ACC112 (cell line): ENCODE data around the gene CRX.
"Not testable (repeated sequence)": the region's sequence is repeated elsewhere in the genome, so short reads cannot be mapped to it uniquely, and the experiment has no call there.

Experiments
- H2AFZ ChIP-seq: fragments of 200-600 bp; sonication (generic); one replicate; pipeline ENCODE4 v1.6.0; 2017; ENCODE audit warnings: antibody characterized with exemption, low read length; ENCODE audit not compliant: unreplicated experiment
- H3K27ac ChIP-seq: fragments of 200-600 bp; sonication (generic); 2 replicates; pipeline ENCODE4 v1.5.1; 2014; ENCODE audit warnings: low read depth, mild to moderate bottlenecking, antibody characterized with exemption, low read length, moderate library complexity
- H3K27me3 ChIP-seq: fragments of 200-600 bp; sonication (generic); 2 replicates; pipeline ENCODE4 v1.6.1; 2014; ENCODE audit warnings: mild to moderate bottlenecking, antibody characterized with exemption, low read length, moderate library complexity, mixed read lengths; ENCODE audit not compliant: insufficient read depth
- H3K36me3 ChIP-seq: fragments of 200-600 bp; sonication (generic); 2 replicates; pipeline ENCODE4 v1.6.1; 2016; ENCODE audit warnings: mild to moderate bottlenecking, antibody characterized with exemption, low read length, moderate library complexity, mixed read lengths; ENCODE audit not compliant: insufficient read depth
- H3K4me1 ChIP-seq: fragments of 200-600 bp; sonication (generic); one replicate; pipeline ENCODE4 v1.6.1; 2016; ENCODE audit warnings: low read length, mixed read lengths; ENCODE audit not compliant: insufficient read depth, unreplicated experiment, control insufficient read depth
- H3K4me3 ChIP-seq: fragments of 200-600 bp; sonication (generic); 2 replicates; pipeline ENCODE4 v1.5.1; 2014; ENCODE audit warnings: mild to moderate bottlenecking, low read depth, low read length
- H3K79me2 ChIP-seq: fragments of 200-600 bp; sonication (generic); one replicate; pipeline ENCODE4 v1.6.0; 2016; ENCODE audit warnings: low read length; ENCODE audit not compliant: control insufficient read depth, unreplicated experiment, insufficient read depth

CRX gene

GRCh38 chr19:47789811-47790210, 31.9 kb upstream of the CRX start:
- H3K4me3 ChIP-seq, H3K36me3 ChIP-seq, H3K27ac ChIP-seq, H2AFZ ChIP-seq, H3K4me1 ChIP-seq, H3K79me2 ChIP-seq, H3K27me3 ChIP-seq: not testable (repeated sequence)

- Histone ChIP-seq H3K4me1 (no peaks in the 10 kb centered on the region), H3K27ac (no peak overlapping the region), H3K36me3 (no peaks in the 10 kb centered on the region), H2AFZ (no peak overlapping the region), H3K27me3 (no peaks in the 10 kb centered on the region), H3K79me2 (no peaks in the 10 kb centered on the region), H3K4me3 (no peak overlapping the region)
Measured at GRCh38 chr19:47790398-47790814, 31.3 kb upstream of the CRX start.

GRCh38 chr19:47792616-47793015, 29.1 kb upstream of the CRX start:
- no peaks in the 10 kb centered on the region for H3K36me3 ChIP-seq
- no peaks in the 10 kb centered on the region for H3K27me3 ChIP-seq
- no peak overlapping the region for H2AFZ ChIP-seq
- no peaks in the 10 kb centered on the region for H3K4me1 ChIP-seq
- no peak overlapping the region for H3K27ac ChIP-seq
- H3K4me3 ChIP-seq: no peak overlapping the region
- no peaks in the 10 kb centered on the region for H3K79me2 ChIP-seq

DNA sequence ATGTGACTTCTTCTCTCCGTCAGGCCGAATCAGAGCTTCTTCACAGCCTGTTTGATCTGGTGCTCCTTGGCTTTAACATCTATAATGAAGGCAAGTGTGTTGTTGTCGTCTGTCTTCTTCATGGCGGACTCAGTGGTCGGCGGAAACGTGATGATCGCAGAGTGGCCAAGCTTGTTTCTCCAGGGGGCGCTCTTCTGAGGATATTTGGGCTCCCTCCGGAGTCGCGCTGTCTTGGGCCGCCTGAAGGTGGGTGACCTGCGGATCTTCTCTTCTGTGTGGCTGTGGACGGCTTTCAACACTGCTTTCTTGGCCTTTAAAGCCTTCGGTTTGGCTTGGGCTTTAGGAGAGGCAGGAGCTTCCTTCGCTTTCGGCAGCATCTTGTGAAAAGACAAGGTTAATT, 27.2 kb upstream of the CRX start:
- Histone ChIP-seq H2AFZ (no peak overlapping the region), H3K79me2 (no peaks in the 10 kb centered on the region), H3K4me1 (no peaks in the 10 kb centered on the region), H3K36me3 (no peaks in the 10 kb centered on the region), H3K27me3 (no peaks in the 10 kb centered on the region), H3K27ac (no peak overlapping the region), H3K4me3 (no peak overlapping the region)

DNA sequence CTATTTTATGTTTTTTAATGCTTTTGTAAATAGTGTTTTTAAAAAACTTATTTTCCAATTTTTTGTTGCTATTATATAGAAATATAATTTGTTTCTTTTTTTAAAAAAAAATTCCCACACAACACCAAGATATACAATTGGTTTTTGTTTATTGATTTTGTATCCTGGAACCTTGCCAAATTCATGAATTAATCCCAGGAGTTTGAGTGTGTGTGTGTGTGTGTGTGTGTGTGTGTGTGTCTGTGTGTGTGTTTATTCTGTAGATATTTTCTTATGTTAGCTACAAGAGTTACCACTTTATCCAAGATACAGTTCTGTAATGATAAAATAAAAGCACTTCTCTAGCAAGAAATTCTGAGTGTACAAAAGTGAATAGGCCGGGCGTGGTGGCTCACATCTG, 25.0 kb upstream of the CRX start:
- H3K27me3 ChIP-seq: no peaks in the 10 kb centered on the region
- no peak overlapping the region for H3K27ac ChIP-seq
- H3K4me1 ChIP-seq: no peaks in the 10 kb centered on the region
- no peak overlapping the region for H2AFZ ChIP-seq
- H3K79me2 ChIP-seq: no peaks in the 10 kb centered on the region
- no peaks in the 10 kb centered on the region for H3K36me3 ChIP-seq
- H3K4me3 ChIP-seq: no peak overlapping the region

DNA sequence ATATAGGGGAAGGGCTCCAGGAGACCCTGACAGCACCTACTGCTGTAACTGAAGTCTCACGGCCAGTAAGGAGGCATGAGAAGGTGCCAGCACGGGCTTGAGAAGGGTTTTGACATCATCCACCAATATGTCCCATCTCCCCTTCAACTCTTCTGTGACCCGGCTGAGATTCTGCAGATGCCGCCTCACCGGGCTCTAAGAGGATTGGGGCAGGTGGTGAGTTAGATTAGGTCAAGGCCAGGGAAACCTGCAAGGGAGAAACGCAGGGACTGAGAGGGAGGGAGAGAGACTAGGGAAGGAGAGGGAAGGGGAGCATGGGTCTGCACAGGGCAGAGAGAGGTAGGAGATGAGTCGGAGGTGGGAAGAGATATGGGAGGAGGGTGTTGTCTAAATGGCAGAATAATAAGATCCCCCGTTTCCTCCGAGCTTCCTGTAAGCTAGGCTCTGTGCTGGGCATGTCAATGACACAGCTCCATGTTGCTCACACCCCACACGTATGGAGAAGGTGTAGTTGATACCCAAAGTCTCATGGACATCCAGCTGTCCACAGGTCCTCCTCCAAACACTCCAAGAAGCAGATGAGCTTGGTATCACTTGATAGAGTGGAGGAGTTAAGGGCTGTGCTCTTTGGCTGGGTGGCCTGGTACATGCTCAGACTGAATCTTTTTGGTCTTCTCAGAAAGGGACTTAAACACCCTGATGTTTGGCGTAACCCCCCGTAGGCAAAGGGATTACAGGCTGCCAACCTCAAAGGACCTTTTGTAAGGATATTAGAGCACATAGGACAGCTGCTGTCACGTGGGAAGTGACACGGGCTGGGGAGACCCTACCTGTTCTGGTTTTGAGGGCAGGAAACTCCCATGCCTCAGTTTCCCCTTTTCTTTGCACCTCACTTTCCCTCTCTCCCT, 23.5 kb upstream of the CRX start:
- no peak overlapping the region for H2AFZ ChIP-seq
- H3K27me3 ChIP-seq: no peaks in the 10 kb centered on the region
- H3K27ac ChIP-seq: no peak overlapping the region
- no peak overlapping the region for H3K4me3 ChIP-seq
- no peaks in the 10 kb centered on the region for H3K79me2 ChIP-seq
- H3K36me3 ChIP-seq: no peaks in the 10 kb centered on the region
- no peaks in the 10 kb centered on the region for H3K4me1 ChIP-seq

- H3K27me3 ChIP-seq: no peaks in the 10 kb centered on the region
- no peaks in the 10 kb centered on the region for H3K4me1 ChIP-seq
- H3K4me3 ChIP-seq: no peak overlapping the region
- H3K27ac ChIP-seq: no peak overlapping the region
- H3K79me2 ChIP-seq: no peaks in the 10 kb centered on the region
- no peak overlapping the region for H2AFZ ChIP-seq
- H3K36me3 ChIP-seq: no peaks in the 10 kb centered on the region
Measured at GRCh38 chr19:47798904-47799266, 22.9 kb upstream of the CRX start.

- H2AFZ ChIP-seq: no peak overlapping the region
- H3K79me2 ChIP-seq: no peaks in the 10 kb centered on the region
- H3K4me1 ChIP-seq: no peaks in the 10 kb centered on the region
- no peaks in the 10 kb centered on the region for H3K27me3 ChIP-seq
- no peaks in the 10 kb centered on the region for H3K36me3 ChIP-seq
- no peak overlapping the region for H3K4me3 ChIP-seq
- H3K27ac ChIP-seq: no peak overlapping the region
Measured at GRCh38 chr19:47801270-47801669, 20.5 kb upstream of the CRX start.

- Histone ChIP-seq H3K79me2 (no peaks in the 10 kb centered on the region), H3K27ac (no peak overlapping the region), H3K4me3 (no peak overlapping the region), H2AFZ (no peak overlapping the region), H3K4me1 (no peaks in the 10 kb centered on the region), H3K36me3 (no peaks in the 10 kb centered on the region), H3K27me3 (no peaks in the 10 kb centered on the region)
Measured at GRCh38 chr19:47802521-47803043, 19.2 kb upstream of the CRX start.

- H3K4me3 ChIP-seq, H3K27me3 ChIP-seq, H3K4me1 ChIP-seq, H3K27ac ChIP-seq, H2AFZ ChIP-seq, H3K36me3 ChIP-seq, H3K79me2 ChIP-seq: not testable (repeated sequence)
Measured at GRCh38 chr19:47803148-47803547, 18.6 kb upstream of the CRX start.

DNA sequence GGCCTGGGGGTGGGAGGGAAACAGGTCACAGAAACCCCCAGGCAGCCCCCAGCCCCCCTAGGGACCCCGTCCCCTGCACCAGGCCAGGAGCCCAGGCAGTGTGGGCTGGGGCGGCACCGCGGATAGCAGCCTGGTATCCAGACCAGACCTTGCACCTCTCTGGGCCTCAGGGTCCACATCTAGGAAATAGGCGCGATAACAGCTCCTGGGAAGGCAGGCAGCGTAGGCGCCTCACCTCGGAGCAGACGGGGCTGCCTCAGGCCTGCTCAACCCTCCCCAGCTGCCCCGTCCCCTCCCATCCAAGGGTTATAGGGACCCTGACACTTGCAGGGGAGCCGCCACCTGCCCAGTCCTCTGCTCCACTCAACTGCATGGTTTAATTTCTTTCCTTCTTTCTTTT, 18.1 kb upstream of the CRX start:
- not testable (repeated sequence) for H2AFZ ChIP-seq, H3K4me1 ChIP-seq, H3K36me3 ChIP-seq, H3K4me3 ChIP-seq, H3K79me2 ChIP-seq, H3K27me3 ChIP-seq, H3K27ac ChIP-seq
